Fibroblast of lung (primary cell): ENCODE data around the gene HAO1. TPM values are rescaled to one million over a fixed set of nuclear protein-coding genes. Genes with fewer than 3 reads are reported as not detected.

ENCODE experiments used
- DNase-seq, 2 donors: peaks; one replicate each; pipeline versions ENCODE4 v3.0.0 to v3.0.0-alpha.2; 2010; ENCODE audit warnings: low read depth in 2 of 2
- H2AFZ ChIP-seq: 2 replicates; pipeline ENCODE4 v1.5.1; 2012; ENCODE audit warnings: low read length, control low read depth, inconsistent platforms
- H3K27ac ChIP-seq: 2 replicates; pipeline ENCODE4 v1.5.1; 2011; ENCODE audit warnings: low read length, control low read depth; ENCODE audit not compliant: insufficient read depth
- H3K27me3 ChIP-seq: 2 replicates; pipeline ENCODE4 v1.5.1; 2011; ENCODE audit warnings: mild to moderate bottlenecking, low read length; ENCODE audit not compliant: control insufficient read depth, insufficient read depth
- H3K36me3 ChIP-seq: 2 replicates; pipeline ENCODE4 v1.5.1; 2011; ENCODE audit warnings: low read length; ENCODE audit not compliant: control insufficient read depth, insufficient read depth
- H3K4me1 ChIP-seq: 2 replicates; pipeline ENCODE4 v1.5.1; 2011; ENCODE audit warnings: low read length; ENCODE audit not compliant: control insufficient read depth, insufficient read depth; ENCODE audit errors: extremely low read depth
- H3K4me2 ChIP-seq: 2 replicates; pipeline ENCODE4 v1.5.1; 2011; ENCODE audit warnings: low read length, control low read depth; ENCODE audit not compliant: insufficient read depth; ENCODE audit errors: extremely low read depth
- H3K4me3 ChIP-seq, 4 experiments: fragments of 200-600 bp in 1 of 4; sonication (generic) in 1 of 4; replicated peaks in 1 of 4; 2 replicates each; pipeline ENCODE4 v1.5.1; 2011 to 2016; ENCODE audit warnings: low read length in 4 of 4, low read depth in 3 of 4, mild to moderate bottlenecking in 3 of 4, control low read depth in 2 of 4, inconsistent platforms in 1 of 4, mixed read lengths in 1 of 4; ENCODE audit not compliant: insufficient read depth in 1 of 4; ENCODE audit errors: control extremely low read depth in 1 of 4
- H3K79me2 ChIP-seq: 2 replicates; pipeline ENCODE4 v1.5.1; 2012; ENCODE audit warnings: mild to moderate bottlenecking, low read length, inconsistent platforms; ENCODE audit not compliant: control insufficient read depth, insufficient read depth
- H3K9ac ChIP-seq: 2 replicates; pipeline ENCODE4 v1.5.1; 2011; ENCODE audit warnings: mild to moderate bottlenecking, low read length, control low read depth; ENCODE audit not compliant: insufficient read depth
- H3K9me3 ChIP-seq: 2 replicates; pipeline ENCODE4 v1.5.1; 2012; ENCODE audit warnings: low read depth, low read length; ENCODE audit not compliant: control insufficient read depth, insufficient read depth
- H4K20me1 ChIP-seq: 2 replicates; pipeline ENCODE4 v1.5.1; 2011; ENCODE audit warnings: low read length; ENCODE audit not compliant: control insufficient read depth, insufficient read depth; ENCODE audit errors: extremely low read depth
- EZH2 ChIP-seq: IDR thresholded peaks from 2 replicates; pipeline ENCODE4 v1.5.1; 2012; ENCODE audit warnings: low read length, control low read depth, mild to moderate bottlenecking; ENCODE audit errors: missing control alignments
- polyA plus RNA-seq, 2 donors: library from polyadenylated mRNA; depleted of rRNA in 1 of 2; stranded (reverse) in 1 of 2; unstranded in 1 of 2; fragments of >200 nt; gene quantifications; 2 replicates each; pipeline ENCODE4 v1.2.1, GENCODE V29; 2011 to 2012; ENCODE audit warnings: missing spikeins in 1 of 2
- total RNA-seq: library from RNA; depleted of rRNA; stranded (reverse); fragments of >200 nt; gene quantifications from 2 replicates; pipeline ENCODE4 v1.2.1, GENCODE V29; 2014
- TF ChIP-seq, protein P1 (sequence below), 2 donors: IDR thresholded peaks in 1 of 2; conservative IDR thresholded peaks in 1 of 2; 1 replicate in 1 of 2; 2 replicates in 1 of 2; pipeline ENCODE4 v1.5.1; 2011 to 2012; ENCODE audit warnings: low read length in 2 of 2, control low read depth in 1 of 2, inconsistent platforms in 1 of 2, low read depth in 1 of 2, mild to moderate bottlenecking in 1 of 2

The HAO1 gene
- total and polyA plus RNA-seq, 2 donors (not counting 1 experiment from before 2014, with no cell fraction given) = not detected

DNA sequence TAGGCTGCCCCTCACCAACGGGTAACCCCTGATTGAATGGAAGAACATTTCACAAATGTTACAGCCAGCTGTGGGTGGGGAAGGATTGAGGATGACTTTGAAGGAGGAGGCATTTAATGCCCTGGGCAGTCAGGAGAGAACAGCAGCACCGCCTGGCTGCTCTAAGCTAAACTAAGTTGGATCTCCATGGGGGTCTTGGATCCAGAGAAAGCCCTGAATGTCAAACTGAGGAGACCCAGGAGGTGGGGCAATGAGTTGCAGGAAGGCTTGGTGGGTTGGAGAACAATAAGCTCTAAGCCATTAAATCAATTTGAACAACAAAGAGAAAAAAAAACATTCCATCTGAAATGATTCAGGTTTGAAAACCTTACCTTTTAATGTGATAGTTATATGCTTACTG is 43.9 kb upstream of the HAO1 start:
- Histone ChIP-seq H3K36me3 (peaks cover 2% of the 10 kb centered on the region), H3K27me3 (no peaks in the 10 kb centered on the region), H3K4me1 (no peaks in the 10 kb centered on the region), H2AFZ (no peak overlapping the region), H4K20me1 (no peaks in the 10 kb centered on the region), H3K4me2 (no peak overlapping the region), H3K4me3 (no peak overlapping the region), H3K9me3 (no peaks in the 10 kb centered on the region), H3K9ac (no peak overlapping the region), H3K27ac (no peak overlapping the region), H3K79me2 (no peaks in the 10 kb centered on the region)
- no peak for DNase-seq
- no peak for TF ChIP-seq EZH2
- TF ChIP-seq, protein P1, sequence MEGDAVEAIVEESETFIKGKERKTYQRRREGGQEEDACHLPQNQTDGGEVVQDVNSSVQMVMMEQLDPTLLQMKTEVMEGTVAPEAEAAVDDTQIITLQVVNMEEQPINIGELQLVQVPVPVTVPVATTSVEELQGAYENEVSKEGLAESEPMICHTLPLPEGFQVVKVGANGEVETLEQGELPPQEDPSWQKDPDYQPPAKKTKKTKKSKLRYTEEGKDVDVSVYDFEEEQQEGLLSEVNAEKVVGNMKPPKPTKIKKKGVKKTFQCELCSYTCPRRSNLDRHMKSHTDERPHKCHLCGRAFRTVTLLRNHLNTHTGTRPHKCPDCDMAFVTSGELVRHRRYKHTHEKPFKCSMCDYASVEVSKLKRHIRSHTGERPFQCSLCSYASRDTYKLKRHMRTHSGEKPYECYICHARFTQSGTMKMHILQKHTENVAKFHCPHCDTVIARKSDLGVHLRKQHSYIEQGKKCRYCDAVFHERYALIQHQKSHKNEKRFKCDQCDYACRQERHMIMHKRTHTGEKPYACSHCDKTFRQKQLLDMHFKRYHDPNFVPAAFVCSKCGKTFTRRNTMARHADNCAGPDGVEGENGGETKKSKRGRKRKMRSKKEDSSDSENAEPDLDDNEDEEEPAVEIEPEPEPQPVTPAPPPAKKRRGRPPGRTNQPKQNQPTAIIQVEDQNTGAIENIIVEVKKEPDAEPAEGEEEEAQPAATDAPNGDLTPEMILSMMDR (conservative IDR thresholded peaks at IDR 0.05 in 1 of 2, IDR thresholded peaks at IDR 0.05 in 1 of 2; ENCODE audit: low read depth in 1 of 2, low read length in 2 of 2) = no peak

DNA sequence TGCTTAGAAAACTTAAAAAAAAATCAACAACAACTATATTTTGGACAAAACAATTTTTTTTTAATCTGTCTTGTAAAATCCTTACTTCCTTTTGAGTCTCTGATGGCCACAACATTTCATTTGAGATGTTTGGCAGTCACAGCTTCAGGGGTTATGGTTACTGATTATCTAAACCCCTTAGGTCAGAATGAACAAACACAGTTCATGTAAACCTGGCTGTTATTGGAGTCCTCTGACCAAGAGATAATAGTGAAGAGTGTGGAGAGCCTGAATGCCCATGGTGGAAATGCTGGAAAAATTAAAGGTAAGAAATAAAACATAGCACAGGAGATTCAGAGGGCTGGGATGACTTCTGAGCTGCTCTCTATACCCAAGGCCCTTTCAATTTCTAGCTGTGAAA is 41.1 kb upstream of the HAO1 start:
- no peak for DNase-seq
- H3K9ac ChIP-seq = no peak overlapping the region
- H3K27me3 ChIP-seq = no peaks in the 10 kb centered on the region
- H3K27ac ChIP-seq = no peak overlapping the region
- H3K4me3 ChIP-seq = no peak overlapping the region
- no peaks in the 10 kb centered on the region for H3K9me3 ChIP-seq
- H3K4me2 ChIP-seq = no peak overlapping the region
- H4K20me1 ChIP-seq = no peaks in the 10 kb centered on the region
- no peaks in the 10 kb centered on the region for H3K4me1 ChIP-seq
- TF ChIP-seq, protein P1 (conservative IDR thresholded peaks at IDR 0.05 in 1 of 2, IDR thresholded peaks at IDR 0.05 in 1 of 2; ENCODE audit: low read depth in 1 of 2, low read length in 2 of 2) = no peak
- no peak for TF ChIP-seq EZH2
- no peak overlapping the region for H2AFZ ChIP-seq
- H3K79me2 ChIP-seq = no peaks in the 10 kb centered on the region
- peaks cover 2% of the 10 kb centered on the region for H3K36me3 ChIP-seq

- Histone ChIP-seq H3K4me1 (no peaks in the 10 kb centered on the region), H3K4me2 (no peak overlapping the region), H2AFZ (no peak overlapping the region), H3K9ac (no peak overlapping the region), H3K36me3 (peaks cover 2% of the 10 kb centered on the region), H4K20me1 (no peaks in the 10 kb centered on the region), H3K9me3 (no peaks in the 10 kb centered on the region), H3K27me3 (no peaks in the 10 kb centered on the region), H3K27ac (no peak overlapping the region), H3K4me3 (no peak overlapping the region), H3K79me2 (no peaks in the 10 kb centered on the region)
- peak; percentile 34 to 70 for DNase-seq
- no peak for TF ChIP-seq EZH2
- TF ChIP-seq, protein P1 (conservative IDR thresholded peaks at IDR 0.05 in 1 of 2, IDR thresholded peaks at IDR 0.05 in 1 of 2; ENCODE audit: low read depth in 1 of 2, low read length in 2 of 2) = peak; percentile 56 to 65
These were observed 40.2 kb upstream of the HAO1 start for GRCh38 chr20:7980332-7981046.
